ENCODE results near the gene RALA. TPM values are rescaled to one million over a fixed set of nuclear protein-coding genes. Genes with fewer than 3 reads are reported as not detected.

The RALA gene
- total and polyA plus RNA-seq, 5 donors: 20.9 to 23.9 (median 21.9) TPM

- DNase-seq (no peak), ATAC-seq (no peak)
- intact Hi-C loops (cut with DNase I): no loop called here
- H3K27me3 ChIP-seq (ENCODE audit: control insufficient read depth, insufficient read depth): no peaks in the 10 kb centered on the region
- no peaks in the 10 kb centered on the region for H3K9me3 ChIP-seq (ENCODE audit: control insufficient read depth, low read length)
- H3K4me3 ChIP-seq (ENCODE audit: low read length): no peak overlapping the region
- WGBS: 67% methylated on average over 4 of the region's 4 CpGs
- no peak overlapping the region for H3K27ac ChIP-seq (ENCODE audit: low read length)
- no peaks in the 10 kb centered on the region for H3K4me1 ChIP-seq (ENCODE audit: control insufficient read depth, insufficient read depth, low read length)
Observed at GRCh38 chr7:39613577-39613976, 9.8 kb upstream of the RALA start.

GRCh38 chr7:39614299-39614698 is 9.1 kb upstream of the RALA start:
- no peak for DNase-seq
- no peak for ATAC-seq
- Histone ChIP-seq H3K4me1 (ENCODE audit: control insufficient read depth, insufficient read depth, low read length) (no peaks in the 10 kb centered on the region), H3K9me3 (ENCODE audit: control insufficient read depth, low read length) (no peaks in the 10 kb centered on the region), H3K27me3 (ENCODE audit: control insufficient read depth, insufficient read depth) (no peaks in the 10 kb centered on the region), H3K4me3 (ENCODE audit: low read length) (no peak overlapping the region), H3K27ac (ENCODE audit: low read length) (no peak overlapping the region)
- WGBS: 90% methylated on average over 2 of the region's 2 CpGs
- intact Hi-C loops (cut with DNase I): no loop called here

GRCh38 chr7:39615350-39615975 is 7.9 kb upstream of the RALA start:
- Histone ChIP-seq H3K4me1 (ENCODE audit: control insufficient read depth, insufficient read depth, low read length) (no peaks in the 10 kb centered on the region), H3K27ac (ENCODE audit: low read length) (no peak overlapping the region), H3K9me3 (ENCODE audit: control insufficient read depth, low read length) (no peaks in the 10 kb centered on the region), H3K27me3 (ENCODE audit: control insufficient read depth, insufficient read depth) (no peaks in the 10 kb centered on the region), H3K4me3 (ENCODE audit: low read length) (no peak overlapping the region)
- intact Hi-C loops (cut with DNase I): no loop called here
- 75% methylated on average over 1 of the region's 1 CpG for WGBS
- no peak for DNase-seq
- ATAC-seq: no peak

GRCh38 chr7:39616138-39616537 is 7.2 kb upstream of the RALA start:
- DNase-seq (no peak), ATAC-seq (no peak)
- H3K4me3 ChIP-seq (ENCODE audit: low read length): no peak overlapping the region
- intact Hi-C loops (cut with DNase I): no loop called here
- H3K4me1 ChIP-seq (ENCODE audit: control insufficient read depth, insufficient read depth, low read length): no peaks in the 10 kb centered on the region
- 65% methylated on average over 1 of the region's 1 CpG for WGBS
- no peaks in the 10 kb centered on the region for H3K9me3 ChIP-seq (ENCODE audit: control insufficient read depth, low read length)
- H3K27ac ChIP-seq (ENCODE audit: low read length): no peak overlapping the region
- H3K27me3 ChIP-seq (ENCODE audit: control insufficient read depth, insufficient read depth): no peaks in the 10 kb centered on the region

GRCh38 chr7:39617005-39617404 is 6.4 kb upstream of the RALA start:
- H3K27me3 ChIP-seq (ENCODE audit: control insufficient read depth, insufficient read depth): no peaks in the 10 kb centered on the region
- H3K4me1 ChIP-seq (ENCODE audit: control insufficient read depth, insufficient read depth, low read length): no peaks in the 10 kb centered on the region
- H3K27ac ChIP-seq (ENCODE audit: low read length): no peak overlapping the region
- no peaks in the 10 kb centered on the region for H3K9me3 ChIP-seq (ENCODE audit: control insufficient read depth, low read length)
- H3K4me3 ChIP-seq (ENCODE audit: low read length): no peak overlapping the region
- DNase-seq (no peak), ATAC-seq (no peak)
- intact Hi-C loops (cut with DNase I): no loop called here

DNA sequence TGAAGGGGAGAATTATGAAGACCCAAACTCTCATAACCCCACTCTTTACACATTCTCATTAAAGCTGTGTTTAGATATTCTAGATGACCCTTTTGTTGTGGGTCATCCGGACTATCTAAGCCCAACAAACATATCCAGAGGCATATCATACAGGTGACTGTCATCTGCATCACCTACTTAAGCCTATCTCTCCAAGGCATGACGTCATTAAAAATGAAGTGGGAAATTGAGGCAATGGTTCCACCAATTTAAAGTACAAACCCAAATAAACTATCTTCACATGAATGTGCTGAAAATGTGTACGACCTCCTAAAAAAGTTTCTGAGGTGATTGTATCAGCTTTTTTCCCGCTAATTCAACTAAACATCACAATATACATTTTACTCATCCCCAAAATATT is 4.5 kb upstream of the RALA start:
- DNase-seq: no peak
- Histone ChIP-seq H3K9me3 (ENCODE audit: control insufficient read depth, low read length) (no peaks in the 10 kb centered on the region), H3K27me3 (ENCODE audit: control insufficient read depth, insufficient read depth) (no peaks in the 10 kb centered on the region), H3K4me3 (ENCODE audit: low read length) (no peak overlapping the region), H3K4me1 (ENCODE audit: control insufficient read depth, insufficient read depth, low read length) (peaks cover 3% of the 10 kb centered on the region), H3K27ac (ENCODE audit: low read length) (no peak overlapping the region)
- 76% methylated on average over 4 of the region's 4 CpGs for WGBS
- intact Hi-C loops (cut with DNase I): no loop called here
- no peak for ATAC-seq

GRCh38 chr7:39620486-39620885 is 2.9 kb upstream of the RALA start:
- intact Hi-C loops (cut with DNase I): loop anchor here in 1 of 4 donors (5.0 kb wide), 1 partner anchor 112 kb away; no protein-coding TSS in a partner anchor
- no peak for ATAC-seq
- no peak for DNase-seq
- Histone ChIP-seq H3K27me3 (ENCODE audit: control insufficient read depth, insufficient read depth) (no peaks in the 10 kb centered on the region), H3K9me3 (ENCODE audit: control insufficient read depth, low read length) (no peaks in the 10 kb centered on the region), H3K4me3 (ENCODE audit: low read length) (no peak overlapping the region), H3K4me1 (ENCODE audit: control insufficient read depth, insufficient read depth, low read length) (peaks cover 3% of the 10 kb centered on the region), H3K27ac (ENCODE audit: low read length) (no peak overlapping the region)

- Histone ChIP-seq H3K4me3 (ENCODE audit: low read length) (no peak overlapping the region), H3K27me3 (ENCODE audit: control insufficient read depth, insufficient read depth) (no peaks in the 10 kb centered on the region), H3K9me3 (ENCODE audit: control insufficient read depth, low read length) (no peaks in the 10 kb centered on the region), H3K4me1 (ENCODE audit: control insufficient read depth, insufficient read depth, low read length) (peaks cover 3% of the 10 kb centered on the region), H3K27ac (ENCODE audit: low read length) (no peak overlapping the region)
- ATAC-seq (no peak), DNase-seq (no peak)
- WGBS: 67% methylated on average over 1 of the region's 1 CpG
- intact Hi-C loops (cut with DNase I): loop anchor here in 1 of 4 donors (5.0 kb wide), 1 partner anchor 111 kb away; no protein-coding TSS in a partner anchor
Observed at GRCh38 chr7:39621261-39621660, 2.1 kb upstream of the RALA start.

DNA sequence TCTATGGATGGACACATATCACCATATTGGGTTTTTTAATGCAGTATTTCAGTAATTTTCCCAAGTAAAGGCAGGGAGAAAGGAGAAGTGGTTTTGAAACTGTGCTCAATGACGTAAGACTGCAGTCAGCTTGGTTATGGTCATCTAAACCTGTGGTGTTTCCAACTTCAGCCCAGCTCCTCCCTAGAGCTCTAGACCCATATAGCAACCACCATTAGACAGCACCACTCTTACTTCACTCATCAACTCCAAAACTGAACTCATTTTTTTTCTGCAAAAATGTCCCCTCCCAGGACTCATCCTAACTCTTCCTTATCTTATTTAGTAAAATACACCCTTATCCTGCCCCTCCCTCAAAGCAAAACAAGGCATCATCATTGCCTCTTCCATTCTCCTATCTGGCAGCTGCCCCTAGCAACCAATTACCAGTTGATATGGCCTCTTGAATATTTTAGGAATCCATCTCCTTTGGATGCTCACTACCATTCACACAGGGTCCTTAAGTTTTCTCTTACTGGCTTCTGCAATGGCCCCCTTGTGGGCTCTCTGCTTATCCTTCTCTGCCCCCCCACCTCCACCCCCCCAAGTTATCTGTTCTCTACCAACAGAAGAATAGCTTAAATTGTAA is 1.5 kb upstream of the RALA start:
- DNase-seq: no peak
- intact Hi-C loops (cut with DNase I): loop anchor here in 1 of 4 donors (5.0 kb wide), 1 partner anchor 110 kb away; no protein-coding TSS in a partner anchor
- no peaks in the 10 kb centered on the region for H3K9me3 ChIP-seq (ENCODE audit: control insufficient read depth, low read length)
- no peak overlapping the region for H3K27ac ChIP-seq (ENCODE audit: low read length)
- no peak overlapping the region for H3K4me3 ChIP-seq (ENCODE audit: low read length)
- no peak for ATAC-seq
- no peaks in the 10 kb centered on the region for H3K27me3 ChIP-seq (ENCODE audit: control insufficient read depth, insufficient read depth)
- 71% methylated on average over 1 of the region's 1 CpG for WGBS
- peaks cover 3% of the 10 kb centered on the region for H3K4me1 ChIP-seq (ENCODE audit: control insufficient read depth, insufficient read depth, low read length)

DNA sequence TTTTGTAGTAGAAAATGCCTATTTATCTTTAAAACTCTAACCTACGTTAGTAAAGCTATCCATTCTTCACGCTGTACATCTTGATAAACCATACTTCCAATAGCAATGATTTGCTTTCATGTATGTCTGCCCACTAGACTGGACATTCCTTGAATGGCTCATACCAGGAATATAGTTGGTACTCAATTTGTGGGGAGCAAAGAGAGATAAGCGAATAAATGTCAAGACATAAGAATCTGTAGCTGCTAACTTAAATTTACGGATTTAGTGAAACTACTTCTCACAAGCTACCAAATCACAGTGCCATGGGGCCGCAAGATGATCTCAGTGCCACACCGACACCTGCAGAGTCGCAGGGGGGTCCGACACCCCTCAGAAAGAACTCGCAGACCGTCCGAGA is 763 bp upstream of the RALA start:
- Histone ChIP-seq H3K4me1 (ENCODE audit: control insufficient read depth, insufficient read depth, low read length) (peaks cover 3% of the 10 kb centered on the region), H3K9me3 (ENCODE audit: control insufficient read depth, low read length) (no peaks in the 10 kb centered on the region), H3K27me3 (ENCODE audit: control insufficient read depth, insufficient read depth) (no peaks in the 10 kb centered on the region), H3K4me3 (ENCODE audit: low read length) (peak overlapping the region; percentile 76), H3K27ac (ENCODE audit: low read length) (peak overlapping the region; percentile 95)
- ATAC-seq: no peak
- intact Hi-C loops (cut with DNase I): loop anchor here in 1 of 4 donors (5.0 kb wide), 1 partner anchor 110 kb away; no protein-coding TSS in a partner anchor
- 46% methylated on average over 11 of the region's 11 CpGs for WGBS
- no peak for DNase-seq

- H3K4me1 ChIP-seq (ENCODE audit: control insufficient read depth, insufficient read depth, low read length): peaks cover 5% of the 10 kb centered on the region
- under 1% methylated on average over 68 of the region's 68 CpGs for WGBS
Observed at GRCh38 chr7:39623732-39624441, 515 bp downstream of the RALA start.

More at GRCh38 chr7:39623732-39624441, 515 bp downstream of the RALA start:
- Histone ChIP-seq H3K4me3 (ENCODE audit: low read length) (peak overlapping the region; percentile 76), H3K27me3 (ENCODE audit: control insufficient read depth, insufficient read depth) (no peaks in the 10 kb centered on the region), H3K27ac (ENCODE audit: low read length) (peak overlapping the region; percentile 95), H3K9me3 (ENCODE audit: control insufficient read depth, low read length) (no peaks in the 10 kb centered on the region)
- intact Hi-C loops (cut with DNase I): loop anchor here in 1 of 4 donors (5.0 kb wide), 1 partner anchor 108 kb away; no protein-coding TSS in a partner anchor
- DNase-seq (peak in 1 of 3 donors; percentile 73), ATAC-seq (peak; percentile 46 to 79)
